Measurements from ENCODE around the gene CS.
"Not testable (repeated sequence)": the region's sequence is repeated elsewhere in the genome, so short reads cannot be mapped to it uniquely, and the experiment has no call there.

Gene CS

DNA sequence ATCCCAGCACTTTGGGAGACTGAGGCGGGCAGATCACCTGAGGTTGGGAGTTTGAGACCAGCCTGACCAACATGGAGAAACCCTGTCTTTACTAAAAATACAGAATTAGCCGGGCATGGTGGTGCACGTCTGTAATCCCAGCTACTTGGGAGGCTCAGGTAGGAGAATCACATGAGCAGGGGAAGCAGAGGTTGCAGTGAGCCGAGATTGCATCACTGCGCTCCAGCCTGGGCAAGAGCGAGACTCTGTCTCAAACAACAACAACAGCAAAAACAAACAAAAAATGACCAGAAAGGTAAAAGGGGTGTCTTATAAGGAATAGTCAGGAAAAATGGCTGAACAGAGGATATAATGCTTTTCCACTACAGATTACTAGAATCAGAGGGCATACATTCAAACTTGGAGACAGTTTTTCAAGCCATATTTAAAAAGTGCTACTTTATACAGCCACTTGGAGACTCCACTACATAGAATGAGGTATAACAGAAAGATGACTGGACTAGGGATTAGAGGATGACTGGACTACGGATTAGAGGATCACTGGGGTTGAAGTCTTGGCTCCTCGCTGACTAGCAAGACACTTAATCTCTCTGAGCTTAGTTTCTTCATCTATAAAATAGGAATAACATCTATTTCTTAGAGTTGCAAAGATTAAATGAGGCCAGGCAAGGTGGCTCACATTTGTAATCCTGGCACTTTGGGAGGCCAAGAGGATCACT is 4.9 kb upstream of the CS start:
- Mint-ChIP-seq H3K9me3 (no peaks in the 10 kb centered on the region), H3K36me3 (peaks cover 12 to 28% of the 10 kb centered on the region in 2 donors), H3K27me3 (no peaks in the 10 kb centered on the region), H3K4me1 (peaks cover 14 to 21% of the 10 kb centered on the region in 2 donors), H3K27ac (no peak overlapping the region), H3K4me3 (no peak overlapping the region)
- no peak for ATAC-seq (replicated peaks)
- no peak for DNase-seq

DNA sequence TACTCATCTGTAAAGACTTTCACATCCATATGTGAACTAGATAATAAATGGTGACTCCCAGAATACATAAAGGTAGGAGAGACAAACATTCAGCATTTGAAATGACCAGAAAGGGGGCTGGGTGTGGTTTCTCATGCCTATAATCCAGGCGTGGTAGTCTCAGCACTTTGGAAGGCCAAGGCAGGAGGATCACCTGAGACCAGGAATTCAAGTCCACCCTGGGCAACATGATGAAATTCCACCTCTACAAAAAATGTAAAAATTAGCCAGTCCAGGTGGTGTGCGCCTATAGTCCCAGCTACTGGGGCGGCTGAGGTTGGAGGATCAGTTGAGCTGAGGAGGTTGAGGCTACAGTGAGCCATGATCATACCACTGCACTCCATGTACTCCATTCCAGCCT is 4.1 kb upstream of the CS start:
- DNase-seq (no peak), ATAC-seq (replicated peaks) (no peak)

DNA sequence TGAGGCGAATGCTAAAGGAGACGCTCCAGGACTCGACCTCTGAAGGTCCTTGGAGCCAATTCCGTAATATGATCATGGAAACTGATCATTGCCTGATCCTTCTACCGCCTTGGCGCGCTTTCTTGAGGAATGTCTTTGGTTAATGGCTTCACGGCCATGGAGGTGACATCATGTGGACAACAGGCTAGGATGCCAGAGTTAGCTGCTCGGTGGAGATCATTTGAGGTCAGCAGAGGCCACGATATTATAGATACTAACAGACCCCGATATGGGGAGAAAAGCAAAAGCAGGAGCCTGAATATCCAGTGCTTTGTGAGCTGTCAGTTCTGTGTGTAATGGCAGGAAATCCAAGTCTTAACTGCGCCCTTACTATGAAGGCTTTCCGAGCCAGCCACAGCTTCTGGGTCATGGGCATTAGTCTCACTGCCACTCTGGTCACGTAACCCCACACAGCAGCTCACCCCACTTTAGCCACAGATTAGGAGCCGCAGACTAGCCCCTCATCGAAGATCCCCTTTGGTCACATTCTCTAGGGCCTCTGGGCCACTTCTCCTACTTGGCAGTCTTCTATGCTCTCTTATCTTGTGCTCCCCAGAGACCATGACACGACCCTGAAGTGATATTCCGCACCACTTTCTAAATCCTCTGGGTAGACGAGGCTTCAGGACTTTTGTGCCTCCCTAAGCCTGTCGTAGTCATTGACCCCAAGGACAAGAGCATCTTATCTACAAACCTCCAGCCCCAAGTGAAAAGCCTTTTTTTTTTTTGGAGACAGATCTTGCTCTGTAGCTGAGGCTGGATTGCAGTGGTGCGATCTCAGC is 724 bp upstream of the CS start:
- H3K4me1 Mint-ChIP-seq = peaks cover 33 to 55% of the 10 kb centered on the region in 2 donors
- ATAC-seq (replicated peaks) = no peak
- no peak for DNase-seq
- no peaks in the 10 kb centered on the region for H3K9me3 Mint-ChIP-seq
- no peaks in the 10 kb centered on the region for H3K27me3 Mint-ChIP-seq
- H3K4me3 Mint-ChIP-seq = peak overlapping the region; percentile 96 to 99
- H3K27ac Mint-ChIP-seq = peak overlapping the region; percentile 99
- peaks cover 17 to 45% of the 10 kb centered on the region in 2 donors for H3K36me3 Mint-ChIP-seq

More for the DNA sequence above, 4.1 kb upstream of the CS start:
- H3K9me3 Mint-ChIP-seq = no peaks in the 10 kb centered on the region
- peaks cover 9 to 28% of the 10 kb centered on the region in 2 donors for H3K36me3 Mint-ChIP-seq
- peaks cover 16 to 22% of the 10 kb centered on the region in 2 donors for H3K4me1 Mint-ChIP-seq
- no peak overlapping the region for H3K4me3 Mint-ChIP-seq
- no peak overlapping the region for H3K27ac Mint-ChIP-seq
- no peaks in the 10 kb centered on the region for H3K27me3 Mint-ChIP-seq

DNA sequence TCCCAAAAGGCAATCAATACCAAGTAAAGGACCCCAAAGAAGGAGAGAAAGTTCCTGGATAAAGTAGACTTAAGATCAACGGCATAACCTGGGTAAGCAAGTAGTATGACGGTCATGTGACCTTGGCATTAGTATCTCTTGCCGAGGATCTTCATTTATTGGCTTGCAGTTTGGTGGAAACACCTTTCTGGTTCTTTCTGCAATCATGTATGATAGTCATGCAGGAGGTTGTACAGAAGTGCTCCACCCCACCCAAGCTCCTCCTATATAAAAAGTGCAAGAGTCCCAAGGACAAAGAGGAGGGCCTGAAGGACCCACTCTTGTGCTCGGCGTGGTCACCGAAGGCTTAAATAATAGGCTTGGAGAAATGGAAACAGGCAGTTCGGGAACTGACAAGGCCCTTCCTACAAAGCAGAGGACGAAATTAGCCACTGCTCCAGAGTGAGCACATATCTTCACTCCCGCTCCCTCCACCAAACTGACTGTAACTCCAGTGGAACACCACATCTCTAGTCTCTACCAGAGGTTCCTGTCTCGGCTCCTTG is 750 bp downstream of the CS start:
- Mint-ChIP-seq H3K4me3 (peak overlapping the region; percentile 96 to 99), H3K9me3 (no peaks in the 10 kb centered on the region), H3K4me1 (peaks cover 33 to 56% of the 10 kb centered on the region in 2 donors), H3K27me3 (no peaks in the 10 kb centered on the region), H3K27ac (peak overlapping the region; percentile 99), H3K36me3 (peaks cover 12 to 38% of the 10 kb centered on the region in 2 donors)
- ATAC-seq (replicated peaks) = peak; percentile 6 to 11
- no peak for DNase-seq

- Mint-ChIP-seq H3K27ac (peak overlapping the region; percentile 99), H3K4me1 (peaks cover 34 to 60% of the 10 kb centered on the region in 2 donors), H3K27me3 (no peaks in the 10 kb centered on the region), H3K4me3 (peak overlapping the region; percentile 96 to 99), H3K9me3 (no peaks in the 10 kb centered on the region), H3K36me3 (peaks cover 13 to 38% of the 10 kb centered on the region in 2 donors)
- ATAC-seq (replicated peaks) (no peak), DNase-seq (no peak)
Observed at GRCh38 chr12:56298828-56299227, 1.3 kb downstream of the CS start.

- ATAC-seq (replicated peaks) (no peak), DNase-seq (no peak)
- no peaks in the 10 kb centered on the region for H3K9me3 Mint-ChIP-seq
- H3K36me3 Mint-ChIP-seq = peaks cover 13 to 39% of the 10 kb centered on the region in 2 donors
- H3K4me3 Mint-ChIP-seq = peak overlapping the region; percentile 61 to 96
- peaks cover 36 to 62% of the 10 kb centered on the region in 2 donors for H3K4me1 Mint-ChIP-seq
- H3K27ac Mint-ChIP-seq = peak overlapping the region; percentile 42
- H3K27me3 Mint-ChIP-seq = no peaks in the 10 kb centered on the region
Observed at GRCh38 chr12:56297400-56297799, 2.7 kb downstream of the CS start.

- peaks cover 13 to 32% of the 10 kb centered on the region in 2 donors for H3K36me3 Mint-ChIP-seq
- no peaks in the 10 kb centered on the region for H3K9me3 Mint-ChIP-seq
- H3K4me3 Mint-ChIP-seq = peak overlapping the region; percentile 18 to 21
- H3K4me1 Mint-ChIP-seq = peaks cover 28 to 55% of the 10 kb centered on the region in 2 donors
- H3K27ac Mint-ChIP-seq = peak overlapping the region; percentile 74
- DNase-seq (peak; percentile 35), ATAC-seq (replicated peaks) (peak; percentile 24 to 37)
- no peaks in the 10 kb centered on the region for H3K27me3 Mint-ChIP-seq
Observed at GRCh38 chr12:56296295-56296694, 3.8 kb downstream of the CS start.

- Mint-ChIP-seq H3K27me3 (no peaks in the 10 kb centered on the region), H3K36me3 (peaks cover 14 to 36% of the 10 kb centered on the region in 2 donors), H3K9me3 (no peaks in the 10 kb centered on the region), H3K4me3 (no peak overlapping the region), H3K4me1 (peaks cover 21 to 43% of the 10 kb centered on the region in 2 donors), H3K27ac (no peak overlapping the region)
- ATAC-seq (replicated peaks) (no peak), DNase-seq (no peak)
Observed at GRCh38 chr12:56293795-56294194, 6.3 kb downstream of the CS start.

- H3K36me3 Mint-ChIP-seq = peaks cover 13 to 33% of the 10 kb centered on the region in 2 donors
- no peaks in the 10 kb centered on the region for H3K9me3 Mint-ChIP-seq
- H3K27ac Mint-ChIP-seq = no peak overlapping the region
- peaks cover 6 to 10% of the 10 kb centered on the region in 2 donors for H3K4me1 Mint-ChIP-seq
- ATAC-seq (replicated peaks) = no peak
- no peak overlapping the region for H3K4me3 Mint-ChIP-seq
- H3K27me3 Mint-ChIP-seq = no peaks in the 10 kb centered on the region
- no peak for DNase-seq
Observed at GRCh38 chr12:56288705-56289387, 11.3 kb downstream of the CS start.

GRCh38 chr12:56286044-56286830 is 13.9 kb downstream of the CS start:
- H3K9me3 Mint-ChIP-seq = no peaks in the 10 kb centered on the region
- H3K4me1 Mint-ChIP-seq = peaks cover 7 to 10% of the 10 kb centered on the region in 2 donors
- no peak overlapping the region for H3K4me3 Mint-ChIP-seq
- DNase-seq (no peak), ATAC-seq (replicated peaks) (no peak)
- peaks cover 25 to 54% of the 10 kb centered on the region in 2 donors for H3K36me3 Mint-ChIP-seq
- H3K27ac Mint-ChIP-seq = no peak overlapping the region
- H3K27me3 Mint-ChIP-seq = no peaks in the 10 kb centered on the region

- not testable (repeated sequence) for H3K4me3 Mint-ChIP-seq; H3K27me3 Mint-ChIP-seq; H3K9me3 Mint-ChIP-seq; H3K27ac Mint-ChIP-seq; H3K4me1 Mint-ChIP-seq; DNase-seq; ATAC-seq (replicated peaks)
- H3K36me3 Mint-ChIP-seq = peaks cover 24 to 46% of the 10 kb centered on the region in 2 donors
Observed at GRCh38 chr12:56284263-56284662, 15.9 kb downstream of the CS start.

DNA sequence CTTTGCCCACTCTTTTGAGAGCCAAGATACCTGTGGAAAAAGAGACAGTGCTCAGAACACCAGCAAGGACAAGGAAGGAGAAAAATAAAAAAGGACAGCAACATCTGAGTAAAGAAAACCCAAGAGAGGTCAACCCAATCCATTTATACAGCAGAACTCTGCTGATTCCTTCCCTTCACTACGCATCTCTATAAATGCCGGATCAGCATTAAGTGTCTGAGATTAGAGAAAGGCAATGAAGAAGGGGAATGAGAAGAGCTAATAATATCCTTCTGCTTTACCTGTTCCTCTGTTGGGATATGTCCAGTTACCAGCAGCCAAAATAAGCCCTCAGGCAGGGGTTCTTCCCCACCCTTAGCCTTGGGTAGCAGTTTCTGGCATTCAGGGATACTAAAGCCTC is 17.6 kb downstream of the CS start:
- no peaks in the 10 kb centered on the region for H3K27me3 Mint-ChIP-seq
- no peak for DNase-seq
- no peak overlapping the region for H3K4me3 Mint-ChIP-seq
- H3K27ac Mint-ChIP-seq = peak overlapping the region; percentile 88
- no peaks in the 10 kb centered on the region for H3K9me3 Mint-ChIP-seq
- peaks cover 24 to 49% of the 10 kb centered on the region in 2 donors for H3K36me3 Mint-ChIP-seq
- peaks cover 4 to 8% of the 10 kb centered on the region in 2 donors for H3K4me1 Mint-ChIP-seq
- ATAC-seq (replicated peaks) = no peak

DNA sequence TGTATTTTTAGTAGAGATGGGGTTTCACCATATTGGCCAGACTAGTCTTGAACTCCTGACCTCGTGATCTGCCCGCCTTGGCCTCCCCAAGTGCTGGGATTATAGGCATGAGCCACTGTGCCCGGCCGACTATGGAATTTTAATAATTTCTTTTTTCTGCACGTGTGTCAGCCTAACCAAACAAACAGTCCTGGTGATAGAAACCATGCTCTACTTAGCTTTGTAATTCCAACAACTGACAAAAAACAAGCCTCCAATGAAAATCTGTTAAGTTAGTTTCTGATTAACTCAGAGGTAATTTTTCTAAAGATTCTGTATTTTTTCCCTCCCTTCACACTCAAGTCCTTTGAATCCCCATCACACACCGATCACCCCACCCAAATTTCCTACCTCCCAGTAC is 18.1 kb downstream of the CS start:
- H3K27ac Mint-ChIP-seq = peak overlapping the region; percentile 88
- DNase-seq (no peak), ATAC-seq (replicated peaks) (no peak)
- peaks cover 4 to 8% of the 10 kb centered on the region in 2 donors for H3K4me1 Mint-ChIP-seq
- no peak overlapping the region for H3K4me3 Mint-ChIP-seq
- no peaks in the 10 kb centered on the region for H3K27me3 Mint-ChIP-seq
- H3K36me3 Mint-ChIP-seq = peaks cover 22 to 49% of the 10 kb centered on the region in 2 donors
- no peaks in the 10 kb centered on the region for H3K9me3 Mint-ChIP-seq

All from stimulated activated naive B cell treated with anti-CD40 and anti-IgM and Interleukin-4, amounts not matched to agents 10 μg/mL and 1 μg/mL and 100 μg/mL, for 72 hours (primary cell).